ENCODE results near the gene HIVEP3.

- no peak for TF ChIP-seq CTCF (IDR thresholded peaks at IDR 0.05; ENCODE audit: insufficient read depth, low read depth, low read length)
- no peak for TF ChIP-seq EZH2 (IDR thresholded peaks at IDR 0.05; ENCODE audit: insufficient read depth, low read length)
Measured at GRCh38 chr1:41740058-41740457, 178.7 kb downstream of the HIVEP3 start.

Measured in astrocyte (in vitro differentiated cells and primary cell).